Tibial nerve (tissue), 4 donors: Measurements from ENCODE around the gene FCN1. TPM values are rescaled to one million over a fixed set of nuclear protein-coding genes. Genes with fewer than 3 reads are reported as not detected.

ENCODE experiments used
- DNase-seq, 2 donors: peaks; one replicate each; pipeline ENCODE4 v3.0.0-alpha.2; 2019; ENCODE audit warnings: low spot score in 2 of 2
- H3K27ac ChIP-seq, 4 donors: fragments of 200-600 bp; sonication (generic) in 3 of 4; one replicate each; pipeline ENCODE4 v1.5.1; 2017 to 2019; ENCODE audit warnings: mild to moderate bottlenecking in 1 of 4
- H3K27me3 ChIP-seq, 2 donors: fragments of 200-600 bp; sonication (generic) in 1 of 2; one replicate each; pipeline versions ENCODE4 v1.5.1 to v1.6.0; 2017 to 2019
- H3K36me3 ChIP-seq, 3 donors: fragments of 200-600 bp; sonication (generic); one replicate each; pipeline ENCODE4 v1.5.1; 2018 to 2019
- H3K4me1 ChIP-seq, 4 donors: fragments of 200-600 bp; sonication (generic) in 3 of 4; one replicate each; pipeline ENCODE4 v1.5.1; 2017 to 2019
- H3K4me3 ChIP-seq, 4 donors: fragments of 200-600 bp; sonication (generic) in 3 of 4; one replicate each; pipeline ENCODE4 v1.5.1; 2017 to 2019; ENCODE audit warnings: mild to moderate bottlenecking in 1 of 4, moderate library complexity in 1 of 4
- H3K9me3 ChIP-seq, 4 donors: fragments of 200-600 bp; sonication (generic) in 3 of 4; one replicate each; pipeline ENCODE4 v1.5.1; 2017 to 2019
- CTCF ChIP-seq, 5 experiments: fragments of 200-600 bp in 3 of 5; fragments of 450-650 bp in 2 of 5; sonication (generic) in 3 of 5; IDR thresholded peaks; one replicate each; pipeline ENCODE4 v1.5.1; 2016 to 2019; ENCODE audit warnings: antibody characterized with exemption in 5 of 5, mild to moderate bottlenecking in 3 of 5, moderate library complexity in 2 of 5
- EP300 ChIP-seq, 2 donors: sonication (generic); formaldehyde crosslinking; IDR thresholded peaks; one replicate each; pipeline ENCODE4 v1.6.1; 2017; ENCODE audit warnings: antibody characterized with exemption in 2 of 2, mild to moderate bottlenecking in 1 of 2
- POLR2A ChIP-seq, 2 donors: fragments of 450-650 bp; IDR thresholded peaks; one replicate each; pipeline ENCODE4 v1.6.1; 2017; ENCODE audit warnings: antibody characterized with exemption in 2 of 2, mild to moderate bottlenecking in 2 of 2, moderate library complexity in 2 of 2
- WGBS, 2 donors: methylation state at CpG; one replicate each; pipeline ENCODE4 v1.1.5; 2018; 5-methylcytosine and 5-hydroxymethylcytosine counted together
- total RNA-seq, 4 donors: library from RNA; depleted of rRNA; stranded (reverse); fragments of >200 nt; gene quantifications; one replicate each; pipeline ENCODE4 v1.1.0, GENCODE V29; 2016

The FCN1 gene
- total RNA-seq, 4 donors from 2014 or later: under 0.01 to 2.9 (median 0.96) TPM

GRCh38 chr9:134964271-134965055 lies 46.8 kb upstream of the FCN1 start:
- H3K4me1 ChIP-seq: peaks cover 0 to 5% (median 0%) of the 10 kb centered on the region in 4 donors
- peaks cover 0 to 52% of the 10 kb centered on the region in 2 donors for H3K27me3 ChIP-seq
- DNase-seq: no peak
- no peak overlapping the region for H3K4me3 ChIP-seq
- 77 to 82% methylated on average over 11 of the region's 13 CpGs for WGBS, 2 donors
- TF ChIP-seq POLR2A (IDR thresholded peaks at IDR 0.05): no peak
- no peak for TF ChIP-seq CTCF (IDR thresholded peaks at IDR 0.05)
- TF ChIP-seq EP300 (IDR thresholded peaks at IDR 0.05): no peak
- H3K27ac ChIP-seq: no peak overlapping the region
- H3K36me3 ChIP-seq: no peaks in the 10 kb centered on the region
- no peaks in the 10 kb centered on the region for H3K9me3 ChIP-seq

- 84 to 89% methylated on average over 19 of the region's 19 CpGs for WGBS, 2 donors
- Histone ChIP-seq H3K4me1 (peaks cover 0 to 5% (median 0%) of the 10 kb centered on the region in 4 donors), H3K9me3 (no peaks in the 10 kb centered on the region), H3K27me3 (peaks cover 0 to 42% of the 10 kb centered on the region in 2 donors), H3K27ac (no peak overlapping the region), H3K4me3 (no peak overlapping the region), H3K36me3 (no peaks in the 10 kb centered on the region)
- TF ChIP-seq CTCF (IDR thresholded peaks at IDR 0.05): no peak
- TF ChIP-seq POLR2A (IDR thresholded peaks at IDR 0.05): no peak
- no peak for TF ChIP-seq EP300 (IDR thresholded peaks at IDR 0.05)
- DNase-seq: no peak
Observed at GRCh38 chr9:134963546-134963945, 45.8 kb upstream of the FCN1 start.

- H3K27me3 ChIP-seq: peaks cover 0 to 37% of the 10 kb centered on the region in 2 donors
Observed at GRCh38 chr9:134962973-134963364, 45.3 kb upstream of the FCN1 start.

GRCh38 chr9:134962065-134962972 lies 44.6 kb upstream of the FCN1 start:
- 69 to 78% methylated on average over 12 to 16 of the region's 16 CpGs for WGBS, 2 donors
- Histone ChIP-seq H3K27me3 (peaks cover 0 to 33% of the 10 kb centered on the region in 2 donors), H3K27ac (no peak overlapping the region), H3K4me1 (peaks cover 0 to 2% (median 0%) of the 10 kb centered on the region in 4 donors), H3K4me3 (no peak overlapping the region), H3K9me3 (no peaks in the 10 kb centered on the region), H3K36me3 (no peaks in the 10 kb centered on the region)
- no peak for TF ChIP-seq CTCF (IDR thresholded peaks at IDR 0.05)
- DNase-seq: no peak

More at GRCh38 chr9:134962973-134963364, 45.3 kb upstream of the FCN1 start:
- Histone ChIP-seq H3K4me3 (no peak overlapping the region), H3K4me1 (peaks cover 0 to 5% (median 0%) of the 10 kb centered on the region in 4 donors), H3K27ac (no peak overlapping the region), H3K9me3 (no peaks in the 10 kb centered on the region), H3K36me3 (no peaks in the 10 kb centered on the region)
- TF ChIP-seq CTCF (IDR thresholded peaks at IDR 0.05) (no peak), POLR2A (IDR thresholded peaks at IDR 0.05) (no peak), EP300 (IDR thresholded peaks at IDR 0.05) (no peak)
- WGBS, 2 donors: 75 to 90% methylated on average over 18 to 19 of the region's 19 CpGs
- DNase-seq: no peak
